ENCODE measurements around the gene CPOX.

Gene CPOX

GRCh38 chr3:98532709-98533571 lies 60.5 kb downstream of the CPOX start:
- DNase-seq: no peak

- no peak for DNase-seq
Measured at GRCh38 chr3:98532275-98532637, 61.2 kb downstream of the CPOX start.

- DNase-seq: no peak
Measured at GRCh38 chr3:98531622-98532274, 61.7 kb downstream of the CPOX start, which contains the start of gene GPR15. GPR15 (plus strand) TSS chr3:98531978; CDS start chr3:98532034, 56 bp downstream.

GRCh38 chr3:98530676-98531075 lies 62.7 kb downstream of the CPOX start:
- no peak for DNase-seq

GRCh38 chr3:98529856-98530459 lies 63.5 kb downstream of the CPOX start:
- no peak for DNase-seq
